LNCaP clone FGC (cell line): Measurements from ENCODE around the gene LGR6.

Experiments used
- DNase-seq: peaks from one replicate; pipeline ENCODE4 v3.0.0-alpha.2; 2011; ENCODE audit warnings: low read depth
- H3K4me3 ChIP-seq: 2 replicates; pipeline ENCODE4 v1.5.1; 2011; ENCODE audit warnings: mild to moderate bottlenecking, low read depth, low read length, control low read depth
- TF ChIP-seq, protein P1 (sequence below): IDR thresholded peaks from 2 replicates; pipeline ENCODE4 v1.5.1; 2012; ENCODE audit warnings: mild to moderate bottlenecking; ENCODE audit not compliant: control insufficient read depth, insufficient read depth; ENCODE audit errors: extremely low read depth

The LGR6 gene

GRCh38 chr1:202181586-202181985, 12.0 kb upstream of the LGR6 start:
- H3K4me3 ChIP-seq, result no peak overlapping the region
- TF ChIP-seq, protein P1, sequence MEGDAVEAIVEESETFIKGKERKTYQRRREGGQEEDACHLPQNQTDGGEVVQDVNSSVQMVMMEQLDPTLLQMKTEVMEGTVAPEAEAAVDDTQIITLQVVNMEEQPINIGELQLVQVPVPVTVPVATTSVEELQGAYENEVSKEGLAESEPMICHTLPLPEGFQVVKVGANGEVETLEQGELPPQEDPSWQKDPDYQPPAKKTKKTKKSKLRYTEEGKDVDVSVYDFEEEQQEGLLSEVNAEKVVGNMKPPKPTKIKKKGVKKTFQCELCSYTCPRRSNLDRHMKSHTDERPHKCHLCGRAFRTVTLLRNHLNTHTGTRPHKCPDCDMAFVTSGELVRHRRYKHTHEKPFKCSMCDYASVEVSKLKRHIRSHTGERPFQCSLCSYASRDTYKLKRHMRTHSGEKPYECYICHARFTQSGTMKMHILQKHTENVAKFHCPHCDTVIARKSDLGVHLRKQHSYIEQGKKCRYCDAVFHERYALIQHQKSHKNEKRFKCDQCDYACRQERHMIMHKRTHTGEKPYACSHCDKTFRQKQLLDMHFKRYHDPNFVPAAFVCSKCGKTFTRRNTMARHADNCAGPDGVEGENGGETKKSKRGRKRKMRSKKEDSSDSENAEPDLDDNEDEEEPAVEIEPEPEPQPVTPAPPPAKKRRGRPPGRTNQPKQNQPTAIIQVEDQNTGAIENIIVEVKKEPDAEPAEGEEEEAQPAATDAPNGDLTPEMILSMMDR, result no peak
- DNase-seq, result no peak

DNA sequence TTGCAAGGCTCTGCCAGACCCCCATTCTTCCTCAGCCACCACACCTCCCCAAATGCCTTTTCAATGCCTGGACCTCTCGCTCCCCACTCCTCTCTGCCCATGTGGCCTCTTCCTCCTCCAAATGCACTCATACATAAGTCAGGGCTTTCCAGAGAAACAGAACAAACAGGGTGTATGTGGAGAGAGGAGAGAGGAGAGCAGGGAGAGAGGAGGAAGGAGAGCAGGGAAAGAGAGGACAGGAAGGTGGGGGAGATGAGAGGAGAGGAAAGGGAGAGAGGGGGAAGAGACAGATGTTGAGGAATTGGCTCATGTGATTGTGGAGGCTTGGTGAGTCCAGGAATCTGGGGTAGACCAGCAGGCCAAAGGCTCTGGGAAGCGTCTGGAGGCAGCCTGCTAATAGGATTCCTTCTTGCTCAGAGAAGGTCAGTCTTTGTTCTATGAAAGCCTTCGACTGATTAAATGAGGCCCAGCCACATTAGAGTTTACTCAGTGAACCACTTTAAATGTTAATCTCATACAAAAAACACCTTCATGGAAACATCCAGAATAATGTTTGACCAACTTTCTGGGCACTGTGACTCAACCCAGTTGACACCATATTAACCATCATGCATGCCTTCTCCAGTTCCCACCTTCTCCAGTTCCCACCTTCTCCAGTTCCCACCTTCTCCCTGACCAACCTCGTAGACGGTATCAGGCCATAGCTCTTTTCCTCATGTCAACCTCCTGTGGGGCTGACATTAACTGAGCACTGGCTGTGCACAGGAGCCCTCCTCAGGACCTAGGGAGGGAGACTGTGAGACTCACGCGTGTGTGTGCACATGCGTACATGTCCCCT, 11.3 kb upstream of the LGR6 start:
- TF ChIP-seq, protein P1, result no peak
- DNase-seq, result no peak
- H3K4me3 ChIP-seq, result no peak overlapping the region

GRCh38 chr1:202184750-202185460, 8.7 kb upstream of the LGR6 start:
- DNase-seq, result peak; percentile 50
- no peak overlapping the region for H3K4me3 ChIP-seq
- TF ChIP-seq, protein P1, result peak; percentile 94

GRCh38 chr1:202186327-202186726, 7.3 kb upstream of the LGR6 start:
- TF ChIP-seq, protein P1, result no peak
- DNase-seq, result no peak
- no peak overlapping the region for H3K4me3 ChIP-seq

- no peak overlapping the region for H3K4me3 ChIP-seq
- TF ChIP-seq, protein P1, result no peak
- no peak for DNase-seq
Measured at GRCh38 chr1:202187041-202187671, 6.4 kb upstream of the LGR6 start.

- H3K4me3 ChIP-seq, result no peak overlapping the region
- no peak for DNase-seq
- TF ChIP-seq, protein P1, result no peak
Measured at GRCh38 chr1:202187697-202188407, 5.7 kb upstream of the LGR6 start.
